HepG2 (cell line): ENCODE data around the gene LAIR1. TPM values are rescaled to one million over a fixed set of nuclear protein-coding genes. Genes with fewer than 3 reads are reported as not detected.

Experiments used
- ATAC-seq: fragments of 200-7000 bp; cut with Tn5 transposase; 3 replicates; pipeline ENCODE4 v1.9.1; 2020; ENCODE audit warnings: mild to moderate bottlenecking, moderate library complexity
- BruUV-seq: library from RNA; stranded (reverse); fragments of 400-500 nt; replicated peaks from 2 replicates; lab custom pipeline; 2021; lab: Mats Ljungman, UMichigan
- CTCF ChIA-PET: fragments of 300-600 bp; formaldehyde crosslinking; extraction: SDS; loops from one replicate; lab custom pipeline; 2021; ENCODE audit warnings: low total read pairs, inconsistent platforms, low intra/inter-chr PET ratio; lab: Yijun Ruan, JAX
- POLR2A ChIA-PET: fragments of 350-600 bp; sonication (Branson Sonifier 250); formaldehyde crosslinking; loops from one replicate; lab custom pipeline; 2020; ENCODE audit warnings: antibody characterized with exemption, inconsistent platforms; lab: Yijun Ruan, JAX
- DNase-seq: peaks from one replicate; pipeline ENCODE4 v3.0.0-alpha.2; 2015; ENCODE audit warnings: low spot score
- FAIRE-seq: peaks from 3 replicates; lab custom pipeline; 2011; peaks lifted over from hg19 to GRCh38; lab: Jason Lieb, UNC
- H2AFZ ChIP-seq: one replicate; pipeline ENCODE4 v1.6.1; 2011; ENCODE audit warnings: low read length, inconsistent platforms
- H3K27ac ChIP-seq: fragments of 300-600 bp; 3 replicates; pipeline ENCODE4 v1.8.0; 2011; ENCODE audit warnings: mixed run types, mild to moderate bottlenecking, mixed read lengths, low read length, inconsistent platforms; ENCODE audit not compliant: insufficient read depth; ENCODE audit errors: extremely low read length
- H3K27me3 ChIP-seq, 2 experiments: fragments of 200-600 bp in 1 of 2; 2 replicates in 1 of 2; 3 replicates in 1 of 2; pipeline versions ENCODE4 v1.6.0 to v1.8.0; 2011; ENCODE audit warnings: low read length in 2 of 2, mild to moderate bottlenecking in 2 of 2, moderate library complexity in 2 of 2, inconsistent platforms in 1 of 2; ENCODE audit not compliant: insufficient read depth in 2 of 2, control insufficient read depth in 1 of 2
- H3K36me3 ChIP-seq, 2 experiments: fragments of 200-600 bp in 1 of 2; replicated peaks in 1 of 2; 2 replicates in 1 of 2; 3 replicates in 1 of 2; pipeline versions ENCODE4 v1.5.1 to v1.8.0; 2011; ENCODE audit warnings: low read length in 2 of 2, inconsistent platforms in 1 of 2; ENCODE audit not compliant: insufficient read depth in 2 of 2, control insufficient read depth in 1 of 2
- H3K4me1 ChIP-seq: 2 replicates; pipeline ENCODE4 v1.5.1; 2012; ENCODE audit warnings: low read length, inconsistent platforms; ENCODE audit not compliant: insufficient read depth
- H3K4me2 ChIP-seq: 2 replicates; pipeline ENCODE4 v1.6.0; 2011; ENCODE audit warnings: low read depth, low read length, inconsistent platforms
- H3K4me3 ChIP-seq, 3 experiments: fragments of 200-600 bp in 1 of 3; sonication (generic), shearing (Covaris generic) in 1 of 3; replicated peaks in 1 of 3; 2 replicates each; pipeline ENCODE4 v1.5.1; 2011 to 2016; ENCODE audit warnings: low read length in 3 of 3, inconsistent platforms in 2 of 3, low read depth in 2 of 3, mild to moderate bottlenecking in 2 of 3, control low read depth in 1 of 3, mixed read lengths in 1 of 3; ENCODE audit not compliant: insufficient read depth in 1 of 3
- H3K79me2 ChIP-seq: one replicate; pipeline ENCODE4 v1.6.1; 2011; ENCODE audit warnings: low read length, inconsistent platforms; ENCODE audit not compliant: insufficient read depth
- H3K9ac ChIP-seq: 2 replicates; pipeline ENCODE4 v1.6.0; 2011; ENCODE audit warnings: mild to moderate bottlenecking, low read depth, low read length, inconsistent platforms; ENCODE audit not compliant: insufficient read depth
- H3K9me3 ChIP-seq: 2 replicates; pipeline ENCODE4 v1.5.1; 2012; ENCODE audit warnings: mild to moderate bottlenecking, low read length
- H4K20me1 ChIP-seq: 2 replicates; pipeline ENCODE4 v1.6.0; 2011; ENCODE audit warnings: inconsistent platforms, mild to moderate bottlenecking, low read length, moderate library complexity; ENCODE audit not compliant: insufficient read depth
- DZIP1 ChIP-seq: sonication (generic); formaldehyde crosslinking; IDR thresholded peaks from 2 replicates; pipeline ENCODE4 v1.5.0; 2020; ENCODE audit warnings: mild to moderate bottlenecking, missing genetic modification reagents
- ESRRA ChIP-seq: sonication (generic); formaldehyde crosslinking; IDR thresholded peaks from 2 replicates; pipeline ENCODE4 v1.5.1; 2020; ENCODE audit warnings: mild to moderate bottlenecking, low read depth, missing genetic modification reagents
- FOXO1 ChIP-seq: sonication (generic); formaldehyde crosslinking; IDR thresholded peaks from 2 replicates; pipeline ENCODE4 v1.4.0; 2020; ENCODE audit warnings: missing genetic modification reagents
- FOXO4 ChIP-seq: sonication (generic); formaldehyde crosslinking; conservative IDR thresholded peaks from 2 replicates; pipeline ENCODE4 v1.8.1; 2023; ENCODE audit warnings: missing genetic modification reagents
- HDAC6 ChIP-seq: fragments of 200-600 bp; sonication (generic); IDR thresholded peaks from 2 replicates; pipeline ENCODE4 v1.7.0; 2017; ENCODE audit warnings: mild to moderate bottlenecking, antibody characterized with exemption, low read length, low read depth
- KAT8 ChIP-seq: IDR thresholded peaks from 2 replicates; pipeline ENCODE4 v1.6.1; 2016; ENCODE audit warnings: missing genetic modification reagents, missing compliant biosample characterization
- MLXIP ChIP-seq: sonication (generic); formaldehyde crosslinking; IDR thresholded peaks from 2 replicates; pipeline ENCODE4 v1.9.0; 2021; ENCODE audit warnings: missing genetic modification reagents, borderline replicate concordance
- PCBP2 ChIP-seq: fragments of 200-400 bp; formaldehyde crosslinking; optimal IDR thresholded peaks from 2 replicates; pipeline ENCODE3; 2018; ENCODE audit warnings: low read length, low read depth; ENCODE audit not compliant: poor library complexity, severe bottlenecking
- PHF5A ChIP-seq: IDR thresholded peaks from one replicate; pipeline ENCODE4 v1.6.1; 2018; ENCODE audit warnings: low read depth, missing genetic modification reagents; ENCODE audit not compliant: unreplicated experiment
- RBAK ChIP-seq: sonication (generic); formaldehyde crosslinking; IDR thresholded peaks from 2 replicates; pipeline ENCODE4 v1.5.1; 2020; ENCODE audit warnings: mild to moderate bottlenecking, missing genetic modification reagents
- SP5 ChIP-seq: IDR thresholded peaks from 2 replicates; pipeline ENCODE4 v1.6.1; 2016; ENCODE audit warnings: low read depth, borderline replicate concordance
- ZNF333 ChIP-seq: sonication (generic); formaldehyde crosslinking; IDR thresholded peaks from 2 replicates; pipeline ENCODE4 v1.4.0; 2020; ENCODE audit warnings: mild to moderate bottlenecking, missing genetic modification reagents, borderline replicate concordance
- ZNF441 ChIP-seq: sonication (generic); formaldehyde crosslinking; IDR thresholded peaks from 2 replicates; pipeline ENCODE4 v1.7.0; 2021; ENCODE audit warnings: missing genetic modification reagents, borderline replicate concordance
- ZNF644 ChIP-seq: IDR thresholded peaks from 2 replicates; pipeline ENCODE4 v1.6.1; 2016; ENCODE audit warnings: low read depth
- WGBS: methylation state at CpG from one replicate; pipeline ENCODE4 v1.1.6; 2017; ENCODE audit warnings: low lambda C conversion rate; 5-methylcytosine and 5-hydroxymethylcytosine counted together
- in situ Hi-C: cut with HindIII; loops from 2 replicates; pipeline ENCODE4 v1.10.0; 2017; ENCODE audit warnings: low pct_unique_long_range_greater_than_20kb; ENCODE audit not compliant: extremely low pct_ligation_motif_present
- intact Hi-C: fragments of 100-400 bp; cut with micrococcal nuclease; formaldehyde crosslinking; loops from one replicate; pipeline ENCODE4 v1.10.0; 2022; ENCODE audit not compliant: unreplicated experiment
- polyA plus RNA-seq, 8 experiments: library from polyadenylated mRNA; depleted of rRNA in 3 of 8; stranded (reverse) in 7 of 8; unstranded in 1 of 8; fragments of >200 nt; fragmentation: Illumina TruSeq in 4 of 8; extraction: Trizol in 4 of 8; gene quantifications; 2 replicates each; pipeline versions ENCODE4 v1.2.1 to v1.2.3, GENCODE V29; 2011 to 2016; ENCODE audit warnings: low read depth in 4 of 8, missing spikeins in 1 of 8, mixed read lengths in 1 of 8; ENCODE audit not compliant: insufficient read depth in 1 of 8
- total RNA-seq, 5 experiments: library from RNA; depleted of rRNA; stranded (reverse); fragments of >200 nt; fragmentation: Illumina TruSeq; extraction: Trizol; gene quantifications; 2 replicates each; pipeline ENCODE4 v1.2.3, GENCODE V29; 2016; ENCODE audit warnings: low read depth in 1 of 5

The LAIR1 gene
- total and polyA plus RNA-seq, 2 of the 13 experiments (the other 11 are each of a cell fraction or from before 2014, with no cell fraction given), result 0.75 to 1.2 TPM

GRCh38 chr19:54352546-54352945 is 12.2 kb downstream of the LAIR1 start:
- WGBS, result 15% methylated on average over 3 of the region's 3 CpGs
- Histone ChIP-seq H3K36me3 (no peaks in the 10 kb centered on the region), H3K9me3 (no peaks in the 10 kb centered on the region), H3K4me2 (no peak overlapping the region), H2AFZ (no peak overlapping the region), H3K4me1 (no peaks in the 10 kb centered on the region), H3K4me3 (no peak overlapping the region), H3K27ac (no peak overlapping the region), H3K27me3 (peaks cover 0 to 3% of the 10 kb centered on the region in 2 experiments; a peak in 2 of 5 replicates), H4K20me1 (no peaks in the 10 kb centered on the region), H3K79me2 (no peaks in the 10 kb centered on the region), H3K9ac (no peak overlapping the region)
- no TSS peak for BruUV-seq
- POLR2A ChIA-PET, result no interaction called here
- intact Hi-C loops (loop anchor here (5.0 kb wide), 1 partner anchor 40 kb away; no protein-coding TSS in a partner anchor), in situ Hi-C loops (no loop called here)
- no peak for DNase-seq
- no peak for TF ChIP-seq PCBP2
- no peak for TF ChIP-seq KAT8 (CRISPR knock-in tag)
- no peak for TF ChIP-seq HDAC6
- no peak for TF ChIP-seq ZNF644 (CRISPR knock-in tag)
- TF ChIP-seq RBAK (CRISPR knock-in tag), result no peak
- TF ChIP-seq ZNF333, result no peak
- TF ChIP-seq FOXO1 (CRISPR knock-in tag), result no peak
- TF ChIP-seq MLXIP (CRISPR knock-in tag), result no peak
- no peak for TF ChIP-seq DZIP1 (CRISPR knock-in tag)
- no peak for TF ChIP-seq SP5 (CRISPR knock-in tag)
- TF ChIP-seq PHF5A, result no peak
- no peak for TF ChIP-seq ESRRA
- TF ChIP-seq FOXO4 (CRISPR knock-in tag), result no peak
- no peak for TF ChIP-seq ZNF441 (CRISPR knock-in tag)
- FAIRE-seq, result no peak
- CTCF ChIA-PET, result no interaction called here
- ATAC-seq, result no peak
